Measurements from ENCODE around the gene EFCC1.
A peak's percentile ranks its signal among the peaks of the same experiment; 100 is the strongest.

Gene EFCC1

GRCh38 chr3:129050556-129051295 is 49.6 kb downstream of the EFCC1 start:
- 93% methylated on average over 12 of the region's 12 CpGs for WGBS (ENCODE audit: insufficient coverage)
- no peaks in the 10 kb centered on the region for H3K36me3 ChIP-seq (ENCODE audit: control insufficient read depth in 4 of 4, insufficient read depth in 4 of 4, low read length in 3 of 4)

DNA sequence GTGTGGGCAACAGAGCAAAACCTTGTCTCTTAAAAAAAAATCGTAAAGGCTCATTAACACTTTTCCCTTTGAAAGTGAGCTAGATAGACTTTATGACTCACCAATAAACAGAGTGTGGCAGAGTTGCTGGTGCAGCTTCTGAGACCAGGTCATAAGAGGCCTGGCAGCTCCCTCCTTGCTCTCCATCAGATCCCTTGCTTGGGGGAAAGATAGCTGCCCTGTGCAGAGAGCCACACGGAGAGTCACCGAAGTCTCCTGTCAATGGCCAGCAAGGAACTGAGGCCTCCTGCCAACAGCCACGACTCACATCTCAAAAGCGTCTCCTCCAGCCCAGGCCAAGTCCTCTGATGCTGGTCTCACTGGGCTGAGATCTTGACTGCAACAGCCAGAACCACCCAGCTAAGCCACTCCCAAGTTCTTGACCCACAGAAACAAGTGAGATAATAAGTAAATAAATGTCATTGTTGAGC is 50.8 kb downstream of the EFCC1 start:
- WGBS (ENCODE audit: insufficient coverage), result 88% methylated on average over 5 of the region's 5 CpGs
- ChIA-PET POLR2A (no interaction called here), CTCF (interaction anchor here (0.8 to 6.9 kb wide), 27 partner anchors 9 to 320 kb away, joined by 3 to 72 read pairs (median 8); partner anchors contain the start of gene GP9)
- H3K4me3 ChIP-seq (ENCODE audit: control insufficient read depth in 1 of 7, extremely low read depth in 1 of 7, insufficient read depth in 4 of 7, low read depth in 2 of 7, low read length in 6 of 7), result no peak overlapping the region
- H3K9me3 ChIP-seq (ENCODE audit: control extremely low read depth in 1 of 5, control insufficient read depth in 4 of 5, insufficient read depth in 2 of 5, low read depth in 1 of 5, low read length in 4 of 5), result peaks cover 0 to 4% (median 0%) of the 10 kb centered on the region in 5 experiments
- H3K27ac ChIP-seq (ENCODE audit: insufficient read depth in 1 of 2, low read depth in 1 of 2, low read length in 2 of 2, poor library complexity in 1 of 2, severe bottlenecking in 2 of 2), result no peak overlapping the region
- no peak for DNase-seq
- peaks cover 0 to 2% (median 0%) of the 10 kb centered on the region in 5 experiments for H3K27me3 ChIP-seq (replicated peaks in 2 of 5; ENCODE audit: control insufficient read depth in 4 of 5, insufficient read depth in 5 of 5, low read length in 4 of 5)
- peaks cover 0 to 16% (median 4%) of the 10 kb centered on the region in 4 experiments for H3K4me1 ChIP-seq (ENCODE audit: control extremely low read depth in 1 of 4, control insufficient read depth in 4 of 4, insufficient read depth in 4 of 4, low read length in 3 of 4)
- no peaks in the 10 kb centered on the region for H3K36me3 ChIP-seq (ENCODE audit: control insufficient read depth in 4 of 4, insufficient read depth in 4 of 4, low read length in 3 of 4)

More at GRCh38 chr3:129050556-129051295, 49.6 kb downstream of the EFCC1 start:
- DNase-seq, result no peak
- Histone ChIP-seq H3K9me3 (ENCODE audit: control extremely low read depth in 1 of 5, control insufficient read depth in 4 of 5, insufficient read depth in 2 of 5, low read depth in 1 of 5, low read length in 4 of 5) (peaks cover 0 to 4% (median 0%) of the 10 kb centered on the region in 5 experiments), H3K27ac (ENCODE audit: insufficient read depth in 1 of 2, low read depth in 1 of 2, low read length in 2 of 2, poor library complexity in 1 of 2, severe bottlenecking in 2 of 2) (no peak overlapping the region), H3K4me3 (ENCODE audit: control insufficient read depth in 1 of 7, extremely low read depth in 1 of 7, insufficient read depth in 4 of 7, low read depth in 2 of 7, low read length in 6 of 7) (no peak overlapping the region), H3K4me1 (ENCODE audit: control extremely low read depth in 1 of 4, control insufficient read depth in 4 of 4, insufficient read depth in 4 of 4, low read length in 3 of 4) (peaks cover 0 to 13% (median 10%) of the 10 kb centered on the region in 4 experiments), H3K27me3 (replicated peaks in 2 of 5; ENCODE audit: control insufficient read depth in 4 of 5, insufficient read depth in 5 of 5, low read length in 4 of 5) (peaks cover 0 to 9% (median 0%) of the 10 kb centered on the region in 5 experiments)
- CTCF ChIA-PET, result interaction anchor here (0.7 to 6.9 kb wide), 16 partner anchors 9 to 196 kb away, joined by 3 to 72 read pairs (median 5); partner anchors contain the start of gene GP9
- POLR2A ChIA-PET, result no interaction called here

- WGBS (ENCODE audit: insufficient coverage), result 95% methylated on average over 3 of the region's 6 CpGs
- Histone ChIP-seq H3K4me3 (ENCODE audit: control insufficient read depth in 1 of 7, extremely low read depth in 1 of 7, insufficient read depth in 4 of 7, low read depth in 2 of 7, low read length in 6 of 7) (no peak overlapping the region), H3K9me3 (ENCODE audit: control extremely low read depth in 1 of 5, control insufficient read depth in 4 of 5, insufficient read depth in 2 of 5, low read depth in 1 of 5, low read length in 4 of 5) (peaks cover 0 to 3% (median 0%) of the 10 kb centered on the region in 5 experiments), H3K4me1 (ENCODE audit: control extremely low read depth in 1 of 4, control insufficient read depth in 4 of 4, insufficient read depth in 4 of 4, low read length in 3 of 4) (peaks cover 0 to 16% (median 4%) of the 10 kb centered on the region in 4 experiments), H3K36me3 (ENCODE audit: control insufficient read depth in 4 of 4, insufficient read depth in 4 of 4, low read length in 3 of 4) (no peaks in the 10 kb centered on the region), H3K27me3 (replicated peaks in 2 of 5; ENCODE audit: control insufficient read depth in 4 of 5, insufficient read depth in 5 of 5, low read length in 4 of 5) (no peaks in the 10 kb centered on the region), H3K27ac (ENCODE audit: insufficient read depth in 1 of 2, low read depth in 1 of 2, low read length in 2 of 2, poor library complexity in 1 of 2, severe bottlenecking in 2 of 2) (no peak overlapping the region)
- ChIA-PET CTCF (interaction anchor here (0.8 to 6.9 kb wide), 31 partner anchors 8 to 321 kb away, joined by 3 to 72 read pairs (median 8); partner anchors contain the start of genes COPG1 and GP9), POLR2A (interaction anchor here (1.1 kb wide), 1 partner anchor 25 kb away, joined by 5 read pairs; no protein-coding TSS in a partner anchor)
- DNase-seq, result peak in 2 of 3 donors; percentile 7 to 35
These were observed 51.6 kb downstream of the EFCC1 start for GRCh38 chr3:129052675-129053074.

DNA sequence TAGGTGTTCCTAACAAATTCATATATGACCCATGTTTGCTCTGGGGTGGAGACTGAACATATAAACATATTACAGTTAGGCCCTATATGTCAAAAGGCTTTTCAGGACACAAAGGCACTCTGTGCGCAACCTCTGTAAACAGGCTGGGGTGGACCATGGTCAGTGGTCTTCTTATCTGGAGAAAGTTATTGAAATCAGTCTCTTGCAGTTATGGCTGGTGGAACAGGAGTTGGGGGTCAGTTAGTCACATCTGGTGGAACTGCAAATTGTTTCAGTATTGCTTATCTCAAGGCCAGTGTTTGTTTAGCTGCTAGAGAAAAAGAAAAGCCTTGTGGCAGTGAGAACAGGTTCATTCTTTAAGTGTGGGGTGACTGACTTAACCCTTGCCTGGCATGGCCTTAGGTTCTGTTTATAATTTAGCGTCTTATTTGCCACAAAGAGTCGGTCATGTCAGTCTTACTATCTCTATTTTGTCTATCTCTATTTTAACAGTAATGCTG is 53.6 kb downstream of the EFCC1 start:
- peaks cover 0 to 29% (median 22%) of the 10 kb centered on the region in 4 experiments for H3K4me1 ChIP-seq (ENCODE audit: control extremely low read depth in 1 of 4, control insufficient read depth in 4 of 4, insufficient read depth in 4 of 4, low read length in 3 of 4)
- CTCF ChIA-PET, result interaction anchor here (0.9 to 6.9 kb wide), 13 partner anchors 11 to 192 kb away, joined by 3 to 72 read pairs (median 7); no protein-coding TSS in a partner anchor
- H3K27ac ChIP-seq (ENCODE audit: insufficient read depth in 1 of 2, low read depth in 1 of 2, low read length in 2 of 2, poor library complexity in 1 of 2, severe bottlenecking in 2 of 2), result no peak overlapping the region
- H3K4me3 ChIP-seq (ENCODE audit: control insufficient read depth in 1 of 7, extremely low read depth in 1 of 7, insufficient read depth in 4 of 7, low read depth in 2 of 7, low read length in 6 of 7), result no peak overlapping the region
- H3K27me3 ChIP-seq (replicated peaks in 2 of 5; ENCODE audit: control insufficient read depth in 4 of 5, insufficient read depth in 5 of 5, low read length in 4 of 5), result no peaks in the 10 kb centered on the region
- no peaks in the 10 kb centered on the region for H3K9me3 ChIP-seq (ENCODE audit: control extremely low read depth in 1 of 5, control insufficient read depth in 4 of 5, insufficient read depth in 2 of 5, low read depth in 1 of 5, low read length in 4 of 5)
- no peaks in the 10 kb centered on the region for H3K36me3 ChIP-seq (ENCODE audit: control insufficient read depth in 4 of 4, insufficient read depth in 4 of 4, low read length in 3 of 4)
- DNase-seq, result peak in 2 of 3 donors; percentile 5 to 36
- POLR2A ChIA-PET, result no interaction called here
- WGBS (ENCODE audit: insufficient coverage), result 86% methylated on average over 1 of the region's 3 CpGs

DNA sequence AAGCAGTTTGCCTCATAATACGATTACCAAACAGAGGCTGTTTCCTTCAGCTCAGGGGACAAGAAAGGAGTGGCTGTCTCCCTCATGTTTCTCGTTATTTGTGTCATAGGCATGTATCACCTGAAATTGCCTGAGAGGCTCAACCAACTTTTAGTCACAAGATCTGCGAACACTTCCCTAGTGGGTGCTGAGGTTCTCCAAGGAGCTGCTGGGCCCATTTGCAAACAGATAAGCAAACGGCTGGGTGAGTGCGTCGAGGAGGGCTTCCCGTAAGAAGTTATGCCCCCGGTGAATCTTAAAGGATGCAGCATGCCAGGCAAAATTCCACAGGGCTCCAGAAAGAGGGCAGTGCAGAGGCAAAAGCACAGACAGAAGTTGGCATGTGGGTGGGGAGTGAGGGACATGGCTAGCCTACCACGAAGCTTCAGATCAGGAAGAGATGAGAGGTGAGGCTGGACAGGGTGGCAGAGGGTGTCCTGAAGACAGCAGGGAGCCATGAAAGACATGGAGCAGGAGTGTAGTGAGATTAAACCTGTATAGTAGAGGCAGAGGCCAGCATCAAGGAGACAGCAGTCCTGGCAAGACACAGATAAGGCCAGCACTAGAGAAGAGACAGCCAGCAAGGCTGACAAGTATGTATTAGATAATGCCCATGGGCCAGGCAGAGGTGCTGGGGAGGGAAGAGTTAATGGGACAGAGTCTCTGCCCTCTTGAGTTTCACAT is 55.5 kb downstream of the EFCC1 start:
- no peak overlapping the region for H3K27ac ChIP-seq (ENCODE audit: insufficient read depth in 1 of 2, low read depth in 1 of 2, low read length in 2 of 2, poor library complexity in 1 of 2, severe bottlenecking in 2 of 2)
- no peak for DNase-seq
- no peaks in the 10 kb centered on the region for H3K36me3 ChIP-seq (ENCODE audit: control insufficient read depth in 4 of 4, insufficient read depth in 4 of 4, low read length in 3 of 4)
- 76% methylated on average over 8 of the region's 9 CpGs for WGBS (ENCODE audit: insufficient coverage)
- no peaks in the 10 kb centered on the region for H3K27me3 ChIP-seq (replicated peaks in 2 of 5; ENCODE audit: control insufficient read depth in 4 of 5, insufficient read depth in 5 of 5, low read length in 4 of 5)
- H3K4me3 ChIP-seq (ENCODE audit: control insufficient read depth in 1 of 7, extremely low read depth in 1 of 7, insufficient read depth in 4 of 7, low read depth in 2 of 7, low read length in 6 of 7), result no peak overlapping the region
- ChIA-PET CTCF (interaction anchor here (1.5 to 6.9 kb wide), 5 partner anchors 12 to 188 kb away, joined by 3 to 72 read pairs (median 4); no protein-coding TSS in a partner anchor), POLR2A (no interaction called here)
- peaks cover 0 to 48% (median 38%) of the 10 kb centered on the region in 4 experiments for H3K4me1 ChIP-seq (ENCODE audit: control extremely low read depth in 1 of 4, control insufficient read depth in 4 of 4, insufficient read depth in 4 of 4, low read length in 3 of 4)
- H3K9me3 ChIP-seq (ENCODE audit: control extremely low read depth in 1 of 5, control insufficient read depth in 4 of 5, insufficient read depth in 2 of 5, low read depth in 1 of 5, low read length in 4 of 5), result no peaks in the 10 kb centered on the region

- Histone ChIP-seq H3K27ac (ENCODE audit: insufficient read depth in 1 of 2, low read depth in 1 of 2, low read length in 2 of 2, poor library complexity in 1 of 2, severe bottlenecking in 2 of 2) (no peak overlapping the region), H3K4me3 (ENCODE audit: control insufficient read depth in 1 of 7, extremely low read depth in 1 of 7, insufficient read depth in 4 of 7, low read depth in 2 of 7, low read length in 6 of 7) (no peak overlapping the region), H3K27me3 (replicated peaks in 2 of 5; ENCODE audit: control insufficient read depth in 4 of 5, insufficient read depth in 5 of 5, low read length in 4 of 5) (no peaks in the 10 kb centered on the region), H3K9me3 (ENCODE audit: control extremely low read depth in 1 of 5, control insufficient read depth in 4 of 5, insufficient read depth in 2 of 5, low read depth in 1 of 5, low read length in 4 of 5) (no peaks in the 10 kb centered on the region), H3K4me1 (ENCODE audit: control extremely low read depth in 1 of 4, control insufficient read depth in 4 of 4, insufficient read depth in 4 of 4, low read length in 3 of 4) (peaks cover 0 to 50% (median 38%) of the 10 kb centered on the region in 4 experiments), H3K36me3 (ENCODE audit: control insufficient read depth in 4 of 4, insufficient read depth in 4 of 4, low read length in 3 of 4) (no peaks in the 10 kb centered on the region)
- CTCF ChIA-PET, result interaction anchor here (1.4 to 6.9 kb wide), 5 partner anchors 8 to 188 kb away, joined by 3 to 72 read pairs (median 5); no protein-coding TSS in a partner anchor
- WGBS (ENCODE audit: insufficient coverage), result 88% methylated on average over 4 of the region's 4 CpGs
- POLR2A ChIA-PET, result no interaction called here
- no peak for DNase-seq
These were observed 56.1 kb downstream of the EFCC1 start for GRCh38 chr3:129057249-129057648.
